ENCODE data around the gene NCAPD2. TPM values are rescaled to one million over a fixed set of nuclear protein-coding genes. Genes with fewer than 3 reads are reported as not detected.
A peak's percentile ranks its signal among the peaks of the same experiment; 100 is the strongest.

The NCAPD2 gene, protein sequence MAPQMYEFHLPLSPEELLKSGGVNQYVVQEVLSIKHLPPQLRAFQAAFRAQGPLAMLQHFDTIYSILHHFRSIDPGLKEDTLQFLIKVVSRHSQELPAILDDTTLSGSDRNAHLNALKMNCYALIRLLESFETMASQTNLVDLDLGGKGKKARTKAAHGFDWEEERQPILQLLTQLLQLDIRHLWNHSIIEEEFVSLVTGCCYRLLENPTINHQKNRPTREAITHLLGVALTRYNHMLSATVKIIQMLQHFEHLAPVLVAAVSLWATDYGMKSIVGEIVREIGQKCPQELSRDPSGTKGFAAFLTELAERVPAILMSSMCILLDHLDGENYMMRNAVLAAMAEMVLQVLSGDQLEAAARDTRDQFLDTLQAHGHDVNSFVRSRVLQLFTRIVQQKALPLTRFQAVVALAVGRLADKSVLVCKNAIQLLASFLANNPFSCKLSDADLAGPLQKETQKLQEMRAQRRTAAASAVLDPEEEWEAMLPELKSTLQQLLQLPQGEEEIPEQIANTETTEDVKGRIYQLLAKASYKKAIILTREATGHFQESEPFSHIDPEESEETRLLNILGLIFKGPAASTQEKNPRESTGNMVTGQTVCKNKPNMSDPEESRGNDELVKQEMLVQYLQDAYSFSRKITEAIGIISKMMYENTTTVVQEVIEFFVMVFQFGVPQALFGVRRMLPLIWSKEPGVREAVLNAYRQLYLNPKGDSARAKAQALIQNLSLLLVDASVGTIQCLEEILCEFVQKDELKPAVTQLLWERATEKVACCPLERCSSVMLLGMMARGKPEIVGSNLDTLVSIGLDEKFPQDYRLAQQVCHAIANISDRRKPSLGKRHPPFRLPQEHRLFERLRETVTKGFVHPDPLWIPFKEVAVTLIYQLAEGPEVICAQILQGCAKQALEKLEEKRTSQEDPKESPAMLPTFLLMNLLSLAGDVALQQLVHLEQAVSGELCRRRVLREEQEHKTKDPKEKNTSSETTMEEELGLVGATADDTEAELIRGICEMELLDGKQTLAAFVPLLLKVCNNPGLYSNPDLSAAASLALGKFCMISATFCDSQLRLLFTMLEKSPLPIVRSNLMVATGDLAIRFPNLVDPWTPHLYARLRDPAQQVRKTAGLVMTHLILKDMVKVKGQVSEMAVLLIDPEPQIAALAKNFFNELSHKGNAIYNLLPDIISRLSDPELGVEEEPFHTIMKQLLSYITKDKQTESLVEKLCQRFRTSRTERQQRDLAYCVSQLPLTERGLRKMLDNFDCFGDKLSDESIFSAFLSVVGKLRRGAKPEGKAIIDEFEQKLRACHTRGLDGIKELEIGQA (N-terminal part only)
- 84.0 and 131 TPM in 2 replicates for total RNA-seq (2014; rRNA removed; shearing (Covaris generic))

DNA sequence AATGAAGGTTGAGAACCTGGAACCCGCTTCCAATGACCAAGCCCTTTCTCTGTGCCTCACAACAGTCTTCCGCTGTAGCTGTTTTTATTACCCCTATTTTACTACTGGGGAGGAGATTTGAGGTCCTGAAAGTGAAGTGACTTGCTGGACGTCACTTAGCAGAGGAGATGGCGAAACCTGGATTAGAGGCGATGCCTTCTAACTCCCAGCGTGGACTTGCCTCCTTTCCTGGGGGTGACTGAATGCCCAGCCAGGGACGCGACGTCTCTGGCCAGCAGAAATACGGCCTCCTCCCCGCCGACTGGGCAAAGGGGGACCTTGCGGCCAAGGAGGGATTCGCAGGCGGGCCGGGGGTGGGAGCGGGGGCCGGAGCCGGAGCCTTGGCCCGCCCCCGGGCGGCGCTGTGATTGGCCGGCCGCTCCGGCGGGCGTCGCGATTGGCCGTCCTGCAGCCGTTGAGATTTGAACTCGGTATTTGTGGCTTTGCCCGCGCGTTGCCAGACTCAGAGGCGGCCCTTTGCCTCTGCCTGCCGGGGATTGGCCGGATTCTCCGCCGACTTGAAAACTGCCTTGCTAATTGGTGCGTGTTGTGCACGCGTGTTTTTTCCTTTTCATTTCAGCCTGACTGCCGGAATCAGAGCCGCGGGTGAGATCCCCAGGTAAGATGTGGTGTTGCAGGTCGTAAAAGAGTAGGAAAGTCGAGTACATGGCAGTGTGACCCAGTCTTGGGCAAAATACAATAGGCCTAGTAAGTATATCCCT, at the start of gene NCAPD2:
Gene NCAPD2 (plus strand): TSS at position 606 of the 761 bp plus-strand sequence. CDS start 997 bp downstream, outside the sequence.
- H3K4me1 ChIP-seq (replicated peaks) = peaks cover 17% of the 10 kb centered on the region
- H3K4me3 ChIP-seq = peak within 1 kb of the TSS; percentile 56
- peaks cover 58% of the 10 kb centered on the region for H3K36me3 ChIP-seq
- no peaks in the 10 kb centered on the region for H3K27me3 ChIP-seq (replicated peaks)
- no peaks in the 10 kb centered on the region for H3K9me3 ChIP-seq (replicated peaks)
- DNase-seq (ENCODE audit: low read depth in 1 of 2, low spot score in 2 of 2) = peak; percentile 98
- H3K27ac ChIP-seq = peak within 1 kb of the TSS; percentile 94

DNA sequence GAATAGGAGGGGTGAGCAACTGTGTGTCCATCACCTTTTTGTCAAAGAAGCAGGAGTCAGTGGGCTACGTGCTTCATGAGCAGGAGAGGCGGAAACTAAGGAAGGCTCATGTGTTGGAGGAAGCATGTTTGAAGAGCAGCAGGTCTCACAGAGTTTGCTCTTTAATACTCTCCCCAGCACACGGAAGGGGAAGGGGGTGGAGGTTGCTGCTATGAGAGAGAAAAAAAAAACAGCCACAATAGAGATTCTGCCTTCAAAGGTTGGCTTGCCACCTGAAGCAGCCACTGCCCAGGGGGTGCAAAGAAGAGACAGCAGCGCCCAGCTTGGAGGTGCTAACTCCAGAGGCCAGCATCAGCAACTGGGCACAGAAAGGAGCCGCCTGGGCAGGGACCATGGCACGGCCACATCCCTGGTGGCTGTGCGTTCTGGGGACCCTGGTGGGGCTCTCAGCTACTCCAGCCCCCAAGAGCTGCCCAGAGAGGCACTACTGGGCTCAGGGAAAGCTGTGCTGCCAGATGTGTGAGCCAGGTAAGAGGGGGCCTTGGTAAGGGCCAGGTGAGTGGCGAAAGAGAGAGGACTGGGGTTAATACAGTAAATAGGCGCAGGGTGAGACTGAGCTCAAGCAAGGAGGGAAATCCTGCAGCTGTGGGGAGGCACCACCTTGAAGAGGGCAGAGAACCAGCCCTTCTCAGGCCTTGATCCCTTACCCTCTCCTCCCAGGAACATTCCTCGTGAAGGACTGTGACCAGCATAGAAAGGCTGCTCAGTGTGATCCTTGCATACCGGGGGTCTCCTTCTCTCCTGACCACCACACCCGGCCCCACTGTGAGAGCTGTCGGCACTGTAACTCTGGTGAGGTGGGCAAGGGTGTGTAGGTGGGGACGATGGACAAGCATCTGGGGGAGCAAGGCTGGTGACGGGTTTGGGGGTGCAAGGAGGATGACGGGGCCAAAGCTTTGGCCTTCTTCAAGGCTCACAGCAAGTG, 48.9 kb upstream of the NCAPD2 start, which contains the start of gene CD27:
Gene CD27 (plus strand): TSS at position 252 of the 985 bp plus-strand sequence. CDS start 141 bp downstream, at position 393.
- Histone ChIP-seq H3K27me3 (replicated peaks) (no peaks in the 10 kb centered on the region), H3K9me3 (replicated peaks) (no peaks in the 10 kb centered on the region), H3K36me3 (no peaks in the 10 kb centered on the region; the same call in 1 of the 2 replicates), H3K4me1 (replicated peaks) (peaks cover under 1% of the 10 kb centered on the region; the same call in 1 of the 2 replicates), H3K27ac (no peak within 1 kb of the TSS), H3K4me3 (no peak within 1 kb of the TSS)
- DNase-seq (ENCODE audit: low read depth in 1 of 2, low spot score in 2 of 2) = no peak

DNA sequence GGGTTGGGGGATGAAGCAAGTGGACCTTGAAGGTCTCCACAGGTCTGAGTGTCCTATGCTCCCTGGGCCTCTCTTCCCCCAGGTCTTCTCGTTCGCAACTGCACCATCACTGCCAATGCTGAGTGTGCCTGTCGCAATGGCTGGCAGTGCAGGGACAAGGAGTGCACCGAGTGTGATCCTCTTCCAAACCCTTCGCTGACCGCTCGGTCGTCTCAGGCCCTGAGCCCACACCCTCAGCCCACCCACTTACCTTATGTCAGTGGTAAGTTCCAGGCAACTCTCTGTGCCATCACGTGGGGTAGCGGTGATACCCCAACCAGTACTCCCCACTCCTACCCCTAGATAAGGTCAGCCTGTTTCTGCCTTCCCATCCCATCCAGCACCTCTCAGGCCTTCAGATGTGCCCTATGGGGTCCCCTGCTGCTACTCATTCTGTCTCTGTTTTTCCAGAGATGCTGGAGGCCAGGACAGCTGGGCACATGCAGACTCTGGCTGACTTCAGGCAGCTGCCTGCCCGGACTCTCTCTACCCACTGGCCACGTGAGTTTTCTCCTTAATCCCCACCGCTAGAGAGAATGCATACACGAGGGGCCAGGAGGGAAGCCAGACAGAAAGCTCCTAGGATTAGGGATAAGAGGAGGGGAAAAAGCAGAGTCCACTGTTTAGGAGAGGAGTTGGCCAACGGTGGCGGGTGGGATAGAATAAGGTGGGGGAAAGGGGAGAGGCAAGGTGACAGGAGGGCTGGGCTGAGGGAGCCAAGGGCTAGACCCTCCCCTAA, 43.6 kb upstream of the NCAPD2 start:
- DNase-seq (ENCODE audit: low read depth in 1 of 2, low spot score in 2 of 2) = no peak
- peaks cover 32% of the 10 kb centered on the region for H3K4me1 ChIP-seq (replicated peaks)
- H3K36me3 ChIP-seq = peaks cover 11% of the 10 kb centered on the region; the same call in 1 of the 2 replicates
- no peaks in the 10 kb centered on the region for H3K27me3 ChIP-seq (replicated peaks)
- no peaks in the 10 kb centered on the region for H3K9me3 ChIP-seq (replicated peaks)
- no peak overlapping the region for H3K4me3 ChIP-seq
- no peak overlapping the region for H3K27ac ChIP-seq

DNA sequence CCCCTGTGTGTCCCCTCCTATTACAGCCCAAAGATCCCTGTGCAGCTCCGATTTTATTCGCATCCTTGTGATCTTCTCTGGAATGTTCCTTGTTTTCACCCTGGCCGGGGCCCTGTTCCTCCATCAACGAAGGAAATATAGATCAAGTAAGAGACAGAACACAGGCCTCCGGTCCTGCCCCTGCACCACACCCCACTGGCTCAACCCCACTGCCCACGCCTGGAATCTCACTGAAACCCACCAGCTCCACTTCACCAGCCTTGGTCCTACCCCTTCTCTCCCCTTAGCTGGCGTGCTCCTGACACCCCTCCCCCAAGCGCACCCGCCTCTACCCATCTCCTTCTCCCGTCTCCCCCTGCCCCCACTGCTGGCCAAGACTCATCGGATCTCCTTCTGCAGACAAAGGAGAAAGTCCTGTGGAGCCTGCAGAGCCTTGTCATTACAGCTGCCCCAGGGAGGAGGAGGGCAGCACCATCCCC, 43.0 kb upstream of the NCAPD2 start:
- Histone ChIP-seq H3K27me3 (replicated peaks) (no peaks in the 10 kb centered on the region), H3K27ac (peak overlapping the region; percentile 79), H3K4me1 (replicated peaks) (peaks cover 32% of the 10 kb centered on the region), H3K9me3 (replicated peaks) (no peaks in the 10 kb centered on the region), H3K4me3 (peak overlapping the region; percentile 51), H3K36me3 (peaks cover 11% of the 10 kb centered on the region; the same call in 1 of the 2 replicates)
- DNase-seq (ENCODE audit: low read depth in 1 of 2, low spot score in 2 of 2) = no peak

DNA sequence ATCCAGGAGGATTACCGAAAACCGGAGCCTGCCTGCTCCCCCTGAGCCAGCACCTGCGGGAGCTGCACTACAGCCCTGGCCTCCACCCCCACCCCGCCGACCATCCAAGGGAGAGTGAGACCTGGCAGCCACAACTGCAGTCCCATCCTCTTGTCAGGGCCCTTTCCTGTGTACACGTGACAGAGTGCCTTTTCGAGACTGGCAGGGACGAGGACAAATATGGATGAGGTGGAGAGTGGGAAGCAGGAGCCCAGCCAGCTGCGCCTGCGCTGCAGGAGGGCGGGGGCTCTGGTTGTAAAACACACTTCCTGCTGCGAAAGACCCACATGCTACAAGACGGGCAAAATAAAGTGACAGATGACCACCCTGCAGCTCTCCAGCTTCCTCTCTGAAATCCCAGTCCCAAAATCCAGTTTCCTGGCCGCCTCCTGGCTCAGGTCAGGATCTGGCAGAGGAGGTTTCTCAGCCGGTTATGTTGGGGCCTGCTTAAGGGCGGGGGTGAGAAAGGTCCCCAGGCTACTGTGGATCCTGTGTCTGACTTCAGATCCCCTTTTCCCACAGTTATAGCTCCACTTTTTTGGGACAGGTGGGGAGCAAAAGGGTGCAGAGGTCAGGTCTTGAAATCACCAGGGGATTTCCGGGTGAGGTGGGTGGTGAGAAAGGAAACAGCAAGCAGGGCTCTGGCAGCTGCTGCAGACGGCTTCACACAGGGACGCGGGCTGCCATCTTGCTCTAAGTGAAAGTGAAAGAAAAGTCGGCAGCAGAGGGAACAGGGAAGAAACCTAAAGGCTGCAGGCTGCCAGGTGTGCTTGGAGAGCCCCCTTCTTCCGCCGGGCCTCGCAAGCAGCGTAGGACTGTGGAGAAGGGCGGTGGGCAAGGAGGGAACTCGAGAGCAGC, 42.3 kb upstream of the NCAPD2 start, which contains the start of gene TAPBPL:
Gene TAPBPL (plus strand): TSS at position 695 of the 897 bp plus-strand sequence. CDS start 207 bp downstream, outside the sequence.
- Histone ChIP-seq H3K27ac (peak within 1 kb of the TSS; percentile 79), H3K36me3 (peaks cover 11% of the 10 kb centered on the region), H3K4me1 (replicated peaks) (peaks cover 32% of the 10 kb centered on the region), H3K27me3 (replicated peaks) (no peaks in the 10 kb centered on the region), H3K9me3 (replicated peaks) (no peaks in the 10 kb centered on the region), H3K4me3 (peak within 1 kb of the TSS; percentile 51)
- peak; percentile 81 to 89 for DNase-seq (ENCODE audit: low read depth in 1 of 2, low spot score in 2 of 2)

DNA sequence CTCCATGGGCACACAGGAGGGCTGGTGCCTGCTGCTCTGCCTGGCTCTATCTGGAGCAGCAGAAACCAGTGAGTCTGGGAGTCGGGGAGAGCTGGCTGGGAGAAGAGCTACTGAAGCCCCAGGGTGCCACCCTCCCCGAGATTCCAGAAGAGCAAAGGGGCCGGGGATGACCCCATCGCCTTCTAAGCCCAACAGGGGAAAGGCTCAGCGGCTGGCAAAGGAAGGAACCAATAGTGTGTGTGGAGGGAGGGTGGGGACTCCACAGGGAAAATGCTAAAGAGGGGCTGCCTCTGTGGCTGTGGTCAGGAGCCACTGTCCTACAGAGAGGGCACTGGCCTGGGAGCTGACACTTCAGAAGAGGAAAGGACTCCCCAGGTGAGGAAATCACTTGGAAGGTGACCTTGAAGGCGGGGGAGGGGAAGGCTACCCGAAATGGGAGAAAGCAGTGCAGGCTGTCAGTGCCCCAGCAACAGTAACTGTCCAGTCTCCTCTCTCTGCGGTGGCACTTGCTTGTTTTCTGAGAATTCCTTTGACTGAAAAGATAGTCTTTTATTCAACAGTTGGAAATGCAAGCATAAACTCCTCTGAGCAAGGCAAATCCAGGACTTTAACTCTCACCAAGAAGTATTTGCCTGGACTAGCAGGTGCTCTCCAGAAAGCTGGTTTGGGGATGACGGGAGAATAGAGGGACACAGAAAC, 41.5 kb upstream of the NCAPD2 start:
- no peak for DNase-seq (ENCODE audit: low read depth in 1 of 2, low spot score in 2 of 2)
- Histone ChIP-seq H3K4me3 (peak overlapping the region; percentile 51), H3K4me1 (replicated peaks) (peaks cover 32% of the 10 kb centered on the region), H3K27me3 (replicated peaks) (no peaks in the 10 kb centered on the region), H3K27ac (peak overlapping the region; percentile 79), H3K9me3 (replicated peaks) (no peaks in the 10 kb centered on the region), H3K36me3 (peaks cover 18% of the 10 kb centered on the region)

DNA sequence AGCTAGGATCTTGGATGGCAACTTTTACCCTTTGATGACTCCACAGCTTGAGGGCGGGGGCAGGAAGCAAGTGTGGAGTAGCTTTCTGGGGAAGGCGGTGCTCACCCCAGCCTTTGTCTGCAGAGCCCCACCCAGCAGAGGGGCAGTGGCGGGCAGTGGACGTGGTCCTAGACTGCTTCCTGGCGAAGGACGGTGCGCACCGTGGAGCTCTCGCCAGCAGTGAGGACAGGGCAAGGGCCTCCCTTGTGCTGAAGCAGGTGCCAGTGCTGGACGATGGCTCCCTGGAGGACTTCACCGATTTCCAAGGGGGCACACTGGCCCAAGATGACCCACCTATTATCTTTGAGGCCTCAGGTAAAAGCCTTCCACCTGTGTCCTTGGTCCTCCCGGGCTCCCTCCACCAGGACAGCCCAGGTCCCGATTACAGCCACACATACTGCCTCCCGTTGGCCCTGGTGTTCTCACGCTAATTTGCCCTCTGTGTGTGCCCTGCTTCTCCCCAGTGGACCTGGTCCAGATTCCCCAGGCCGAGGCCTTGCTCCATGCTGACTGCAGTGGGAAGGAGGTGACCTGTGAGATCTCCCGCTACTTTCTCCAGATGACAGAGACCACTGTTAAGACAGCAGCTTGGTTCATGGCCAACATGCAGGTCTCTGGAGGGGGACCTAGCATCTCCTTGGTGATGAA, 40.8 kb upstream of the NCAPD2 start:
- DNase-seq (ENCODE audit: low read depth in 1 of 2, low spot score in 2 of 2) = no peak
- H3K4me3 ChIP-seq = peak overlapping the region; percentile 51

DNA sequence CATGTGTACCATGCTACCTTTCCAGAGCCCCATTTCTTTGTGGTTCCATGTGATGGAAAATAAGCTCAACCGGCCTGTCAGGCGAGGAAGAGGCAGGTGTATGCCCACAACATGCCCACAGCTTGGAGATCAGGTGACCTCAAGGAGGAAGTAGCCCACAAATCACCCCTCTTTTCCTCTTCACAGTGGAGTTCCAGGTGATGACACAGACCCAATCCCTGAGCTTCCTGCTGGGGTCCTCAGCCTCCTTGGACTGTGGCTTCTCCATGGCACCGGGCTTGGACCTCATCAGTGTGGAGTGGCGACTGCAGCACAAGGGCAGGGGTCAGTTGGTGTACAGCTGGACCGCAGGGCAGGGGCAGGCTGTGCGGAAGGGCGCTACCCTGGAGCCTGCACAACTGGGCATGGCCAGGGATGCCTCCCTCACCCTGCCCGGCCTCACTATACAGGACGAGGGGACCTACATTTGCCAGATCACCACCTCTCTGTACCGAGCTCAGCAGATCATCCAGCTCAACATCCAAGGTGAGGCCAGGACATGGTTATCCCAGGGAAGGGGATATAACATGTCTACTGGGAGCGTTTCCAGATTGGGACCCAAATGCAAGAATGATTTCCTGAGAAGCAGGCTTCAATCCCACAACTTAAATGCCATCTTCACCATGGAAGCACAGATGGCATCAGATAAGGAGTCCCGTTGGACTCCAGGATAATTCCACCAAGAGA, 36.5 kb upstream of the NCAPD2 start:
- no peak for DNase-seq (ENCODE audit: low read depth in 1 of 2, low spot score in 2 of 2)
- Histone ChIP-seq H3K4me1 (replicated peaks) (peaks cover 9% of the 10 kb centered on the region), H3K4me3 (no peak overlapping the region), H3K27ac (no peak overlapping the region), H3K9me3 (replicated peaks) (no peaks in the 10 kb centered on the region), H3K27me3 (replicated peaks) (no peaks in the 10 kb centered on the region), H3K36me3 (peaks cover 63% of the 10 kb centered on the region)

More for the DNA sequence above, 40.8 kb upstream of the NCAPD2 start:
- Histone ChIP-seq H3K27me3 (replicated peaks) (no peaks in the 10 kb centered on the region), H3K9me3 (replicated peaks) (no peaks in the 10 kb centered on the region), H3K4me1 (replicated peaks) (peaks cover 32% of the 10 kb centered on the region), H3K36me3 (peaks cover 24% of the 10 kb centered on the region), H3K27ac (peak overlapping the region; percentile 79; the same call in 1 of the 2 replicates)
